Parathyroid adenoma (tissue), 2 donors: ENCODE results near the gene NR1I3.
A peak's percentile ranks its signal among the peaks of the same experiment; 100 is the strongest.
"Not testable (repeated sequence)": the region's sequence is repeated elsewhere in the genome, so short reads cannot be mapped to it uniquely, and the experiment has no call there.

Source experiments
- H2AFZ ChIP-seq: fragments of 300-600 bp; sonication (generic); one replicate; pipeline ENCODE4 v1.7.0; 2017; ENCODE audit warnings: antibody characterized with exemption, mild to moderate bottlenecking
- H3K27ac ChIP-seq: fragments of 300-600 bp; sonication (generic); one replicate; pipeline ENCODE4 v1.7.0; 2017
- H3K27me3 ChIP-seq: fragments of 300-600 bp; sonication (generic); one replicate; pipeline ENCODE4 v1.7.0; 2017; ENCODE audit warnings: low read length; ENCODE audit not compliant: control insufficient read depth, insufficient read depth
- H3K36me3 ChIP-seq: fragments of 300-600 bp; sonication (generic); one replicate; pipeline ENCODE4 v1.7.0; 2017; ENCODE audit warnings: low read length; ENCODE audit not compliant: control insufficient read depth, insufficient read depth
- H3K4me1 ChIP-seq: fragments of 300-600 bp; sonication (generic); one replicate; pipeline ENCODE4 v1.7.0; 2017; ENCODE audit warnings: control low read depth
- H3K4me2 ChIP-seq: fragments of 300-600 bp; sonication (generic); one replicate; pipeline ENCODE4 v1.7.0; 2017; ENCODE audit warnings: low read length
- H3K4me3 ChIP-seq: fragments of 300-600 bp; sonication (generic); one replicate; pipeline ENCODE4 v1.7.0; 2017; ENCODE audit warnings: low read depth, low read length
- H3K79me2 ChIP-seq: fragments of 300-600 bp; sonication (generic); one replicate; pipeline ENCODE4 v1.7.0; 2017; ENCODE audit warnings: control low read depth
- H3K9ac ChIP-seq: fragments of 300-600 bp; sonication (generic); one replicate; pipeline ENCODE4 v1.7.0; 2017; ENCODE audit warnings: mild to moderate bottlenecking
- H3K9me3 ChIP-seq: fragments of 300-600 bp; sonication (generic); one replicate; pipeline ENCODE4 v1.7.0; 2017; ENCODE audit warnings: low read length; ENCODE audit not compliant: control insufficient read depth
- TF ChIP-seq, protein P1 (sequence below): fragments of 300-600 bp; sonication (generic); IDR thresholded peaks from one replicate; pipeline ENCODE4 v1.7.0; 2017; ENCODE audit warnings: antibody characterized with exemption, mild to moderate bottlenecking
- donor health status: primary hyperparathyroidism.

NR1I3 gene

GRCh38 chr1:161259765-161260164, 21.8 kb upstream of the NR1I3 start:
- Histone ChIP-seq H2AFZ (no peak overlapping the region), H3K4me1 (peaks cover 4% of the 10 kb centered on the region), H3K9ac (no peak overlapping the region), H3K4me2 (no peak overlapping the region), H3K4me3 (no peak overlapping the region), H3K27me3 (no peaks in the 10 kb centered on the region), H3K9me3 (no peaks in the 10 kb centered on the region), H3K36me3 (no peaks in the 10 kb centered on the region), H3K79me2 (no peaks in the 10 kb centered on the region), H3K27ac (no peak overlapping the region)
- TF ChIP-seq, protein P1, sequence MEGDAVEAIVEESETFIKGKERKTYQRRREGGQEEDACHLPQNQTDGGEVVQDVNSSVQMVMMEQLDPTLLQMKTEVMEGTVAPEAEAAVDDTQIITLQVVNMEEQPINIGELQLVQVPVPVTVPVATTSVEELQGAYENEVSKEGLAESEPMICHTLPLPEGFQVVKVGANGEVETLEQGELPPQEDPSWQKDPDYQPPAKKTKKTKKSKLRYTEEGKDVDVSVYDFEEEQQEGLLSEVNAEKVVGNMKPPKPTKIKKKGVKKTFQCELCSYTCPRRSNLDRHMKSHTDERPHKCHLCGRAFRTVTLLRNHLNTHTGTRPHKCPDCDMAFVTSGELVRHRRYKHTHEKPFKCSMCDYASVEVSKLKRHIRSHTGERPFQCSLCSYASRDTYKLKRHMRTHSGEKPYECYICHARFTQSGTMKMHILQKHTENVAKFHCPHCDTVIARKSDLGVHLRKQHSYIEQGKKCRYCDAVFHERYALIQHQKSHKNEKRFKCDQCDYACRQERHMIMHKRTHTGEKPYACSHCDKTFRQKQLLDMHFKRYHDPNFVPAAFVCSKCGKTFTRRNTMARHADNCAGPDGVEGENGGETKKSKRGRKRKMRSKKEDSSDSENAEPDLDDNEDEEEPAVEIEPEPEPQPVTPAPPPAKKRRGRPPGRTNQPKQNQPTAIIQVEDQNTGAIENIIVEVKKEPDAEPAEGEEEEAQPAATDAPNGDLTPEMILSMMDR, result no peak

DNA sequence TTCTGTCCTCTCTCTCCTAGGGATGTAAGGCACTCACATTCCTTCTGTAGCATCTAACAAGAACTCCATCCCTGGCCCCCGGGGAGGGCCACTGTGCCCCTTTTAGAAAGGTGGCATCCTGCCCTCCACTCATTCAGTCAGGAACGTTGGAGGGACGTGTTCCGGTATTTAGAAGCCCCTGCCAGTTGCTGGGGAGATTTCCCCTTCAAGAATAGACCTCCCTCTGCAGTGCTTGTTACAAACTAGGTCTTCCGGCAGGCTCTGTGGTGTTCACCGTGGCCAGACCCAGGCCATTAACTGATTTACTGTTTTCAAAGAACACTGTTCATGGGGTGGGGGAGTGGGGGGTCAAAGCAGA, 21.3 kb upstream of the NR1I3 start:
- TF ChIP-seq, protein P1, result no peak
- no peak overlapping the region for H3K4me3 ChIP-seq
- no peak overlapping the region for H3K4me2 ChIP-seq
- no peaks in the 10 kb centered on the region for H3K9me3 ChIP-seq
- no peaks in the 10 kb centered on the region for H3K36me3 ChIP-seq
- no peak overlapping the region for H3K27ac ChIP-seq
- H2AFZ ChIP-seq, result no peak overlapping the region
- H3K27me3 ChIP-seq, result no peaks in the 10 kb centered on the region
- no peaks in the 10 kb centered on the region for H3K79me2 ChIP-seq
- peaks cover 4% of the 10 kb centered on the region for H3K4me1 ChIP-seq
- no peak overlapping the region for H3K9ac ChIP-seq

DNA sequence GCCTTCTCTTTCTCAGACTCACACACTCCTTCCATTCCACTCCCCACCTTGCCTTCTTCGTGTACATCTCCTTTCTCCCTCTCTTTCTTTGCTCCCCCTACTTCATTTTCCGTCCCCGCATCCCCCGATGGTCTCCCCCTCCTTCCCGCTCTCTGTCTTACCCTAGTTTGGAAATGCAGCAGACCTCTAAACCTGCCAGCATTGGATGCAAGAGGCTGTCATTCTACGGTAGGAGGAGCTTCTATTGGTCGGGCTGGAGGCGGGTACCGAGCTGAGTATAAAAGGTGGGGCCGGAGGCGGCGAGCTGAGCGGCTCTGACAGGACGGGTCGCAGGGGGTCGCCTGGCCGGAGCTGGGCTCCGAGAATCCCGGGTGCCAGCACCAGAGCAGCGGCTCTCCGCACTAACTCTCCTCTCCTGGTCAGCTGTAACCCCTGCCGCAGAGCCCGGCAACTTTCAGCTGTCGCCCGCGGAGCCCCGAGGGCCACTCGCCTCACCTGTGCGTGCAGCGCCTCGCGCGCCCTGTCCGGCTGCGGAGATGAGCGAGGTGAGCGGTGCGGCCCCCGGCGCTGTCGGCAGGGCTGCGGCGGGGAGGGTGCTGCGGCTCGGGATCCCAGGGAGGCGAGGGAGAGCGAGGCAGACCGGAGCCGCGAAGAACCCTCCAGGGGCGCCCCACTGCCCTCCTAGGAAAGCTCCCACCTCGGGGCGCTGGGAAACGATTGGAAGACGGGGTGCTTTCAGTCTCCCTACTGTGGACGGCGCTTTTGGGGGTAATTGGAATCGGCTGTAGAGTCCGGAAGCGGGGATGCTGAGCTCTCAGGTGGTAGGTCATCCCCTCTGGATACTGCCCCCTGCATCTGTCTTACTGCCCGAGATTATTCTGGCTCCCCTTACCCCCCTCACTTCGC, 20.7 kb upstream of the NR1I3 start, which contains the start of gene PCP4L1:
TSS of gene PCP4L1 (plus strand) at position 307 of the 906 bp plus-strand sequence. CDS start at position 537, 230 bp downstream.
- Histone ChIP-seq H3K27me3 (no peaks in the 10 kb centered on the region), H3K79me2 (no peaks in the 10 kb centered on the region), H3K27ac (no peak within 1 kb of the TSS), H3K9me3 (no peaks in the 10 kb centered on the region), H2AFZ (peak within 1 kb of the TSS; percentile 71), H3K9ac (no peak within 1 kb of the TSS), H3K4me2 (peak within 1 kb of the TSS; percentile 82), H3K4me3 (peak within 1 kb of the TSS; percentile 49), H3K4me1 (peaks cover 4% of the 10 kb centered on the region), H3K36me3 (no peaks in the 10 kb centered on the region)
- TF ChIP-seq, protein P1, result no peak

DNA sequence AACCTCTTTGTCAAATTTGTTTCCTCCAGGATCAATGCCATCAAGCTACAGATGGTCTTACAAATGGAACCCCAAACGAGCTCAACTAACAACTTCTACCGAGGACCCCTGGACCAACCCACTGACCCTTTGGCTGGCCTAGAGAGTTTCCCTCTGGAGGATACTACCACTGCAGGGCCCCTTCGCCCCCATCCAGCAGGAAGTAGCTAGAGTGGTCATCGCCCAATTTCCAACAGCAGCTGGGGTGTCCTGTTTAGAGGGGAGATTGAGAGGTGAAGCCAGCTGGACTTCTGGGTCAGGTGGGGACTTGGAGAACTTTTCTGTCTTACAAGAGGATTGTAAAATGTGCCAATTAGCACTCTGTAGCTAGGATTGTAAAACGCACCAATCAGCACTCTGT, 19.1 kb upstream of the NR1I3 start:
- H3K4me1 ChIP-seq, H3K4me2 ChIP-seq, H3K9ac ChIP-seq, H3K36me3 ChIP-seq, H3K27me3 ChIP-seq, H3K27ac ChIP-seq, H3K79me2 ChIP-seq, H2AFZ ChIP-seq, H3K9me3 ChIP-seq, H3K4me3 ChIP-seq: not testable (repeated sequence)

- not testable (repeated sequence) for H3K79me2 ChIP-seq, H3K4me3 ChIP-seq, H2AFZ ChIP-seq, H3K27ac ChIP-seq, H3K9ac ChIP-seq, H3K27me3 ChIP-seq, H3K4me2 ChIP-seq, H3K4me1 ChIP-seq, H3K36me3 ChIP-seq, H3K9me3 ChIP-seq
These were observed 18.0 kb upstream of the NR1I3 start for GRCh38 chr1:161255955-161256520.

- H2AFZ ChIP-seq, H3K79me2 ChIP-seq, H3K9ac ChIP-seq, H3K4me3 ChIP-seq, H3K27me3 ChIP-seq, H3K27ac ChIP-seq, H3K9me3 ChIP-seq, H3K36me3 ChIP-seq, H3K4me1 ChIP-seq, H3K4me2 ChIP-seq: not testable (repeated sequence)
These were observed 17.3 kb upstream of the NR1I3 start for GRCh38 chr1:161255302-161255701.
